SHP77 treated with DMSO at 0.1 percent for 48 hours (cell line): Measurements from ENCODE around the gene RRAGC.
A peak's percentile ranks its signal among the peaks of the same experiment; 100 is the strongest.
"Not testable (repeated sequence)": the region's sequence is repeated elsewhere in the genome, so short reads cannot be mapped to it uniquely, and the experiment has no call there.

Source experiments
- DNase-seq: peaks from one replicate; lab custom pipeline; 2025; lab: John Stamatoyannopoulos, UW

The RRAGC gene

GRCh38 chr1:38852780-38853179 is 6.8 kb downstream of the RRAGC start:
- no peak for DNase-seq

DNA sequence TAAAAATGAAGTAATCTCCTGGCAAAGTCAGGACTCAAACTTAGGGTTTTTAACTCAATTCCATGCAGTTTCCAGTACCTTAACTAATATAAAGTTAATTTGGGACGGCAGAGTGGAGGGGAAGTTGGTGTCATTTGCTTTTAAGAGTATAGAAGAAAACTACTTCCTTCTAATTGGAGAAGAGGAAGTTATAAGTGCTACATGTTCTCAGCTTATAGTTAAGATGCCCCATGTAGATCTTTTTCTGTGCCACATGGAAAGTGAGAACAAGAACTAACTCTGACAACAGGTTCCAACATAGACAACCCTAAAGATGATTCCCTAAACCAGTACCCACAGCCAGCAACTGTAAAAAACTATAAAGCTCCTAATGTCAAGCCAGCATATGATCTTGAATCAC is 11.5 kb downstream of the RRAGC start:
- DNase-seq: no peak

GRCh38 chr1:38846210-38846609 is 13.4 kb downstream of the RRAGC start:
- DNase-seq: no peak

DNA sequence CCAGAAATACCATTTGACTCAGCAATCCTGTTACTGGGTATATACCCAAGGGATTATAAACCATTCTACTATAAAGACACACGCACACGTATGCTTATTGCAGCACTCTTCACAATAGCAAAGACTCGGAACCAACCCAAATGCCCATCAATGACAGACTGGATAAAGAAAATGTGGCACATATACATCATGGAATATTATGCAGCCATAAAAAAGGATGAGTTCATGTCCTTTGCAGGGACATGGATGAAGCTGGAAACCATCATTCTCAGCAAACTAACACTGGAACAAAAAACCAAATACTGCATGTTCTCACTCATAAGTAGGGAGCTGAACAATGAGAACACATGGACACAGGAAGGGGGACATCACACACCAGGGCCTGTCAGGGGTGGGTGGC is 14.5 kb downstream of the RRAGC start:
- DNase-seq: not testable (repeated sequence)

DNA sequence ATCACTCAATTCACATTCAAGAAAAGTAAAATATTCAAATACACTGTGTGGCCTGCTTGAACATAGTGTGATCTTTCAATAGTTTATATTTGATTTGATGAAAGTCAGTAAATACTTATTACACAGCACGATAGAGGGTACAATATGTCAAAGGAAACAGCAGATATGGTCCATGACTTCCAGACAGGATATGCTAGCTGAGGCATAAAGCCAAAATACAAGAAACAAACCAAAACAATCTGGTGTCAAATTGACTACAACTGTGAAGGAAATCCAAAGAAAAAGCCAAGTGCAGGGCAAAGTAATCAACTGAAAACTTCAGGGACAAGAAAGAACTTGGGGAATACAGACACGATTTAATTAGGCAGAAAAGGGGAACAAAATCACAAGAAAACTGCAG is 19.3 kb downstream of the RRAGC start:
- DNase-seq: no peak

DNA sequence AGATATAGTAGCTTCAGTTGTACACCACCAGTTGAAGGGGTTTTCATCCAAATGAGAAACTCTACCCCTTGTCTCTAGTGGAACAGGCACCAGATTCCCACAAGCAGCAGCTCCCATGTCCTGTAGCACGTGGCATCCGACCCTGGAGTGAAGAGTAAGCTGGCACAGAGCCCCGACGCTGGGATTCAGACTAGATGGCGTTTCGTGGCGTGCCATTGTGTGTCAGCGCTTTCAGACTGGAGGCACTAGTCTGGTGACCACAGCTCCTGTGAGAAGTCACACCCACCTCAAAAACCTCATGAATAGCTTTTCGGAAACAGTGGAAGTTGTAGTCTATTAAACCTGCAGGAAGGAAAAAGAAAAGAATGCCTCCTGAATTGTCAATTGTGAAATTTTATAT is 20.2 kb downstream of the RRAGC start:
- DNase-seq: no peak

- DNase-seq: not testable (repeated sequence)
Observed at GRCh38 chr1:38836316-38836715, 23.3 kb downstream of the RRAGC start.

DNA sequence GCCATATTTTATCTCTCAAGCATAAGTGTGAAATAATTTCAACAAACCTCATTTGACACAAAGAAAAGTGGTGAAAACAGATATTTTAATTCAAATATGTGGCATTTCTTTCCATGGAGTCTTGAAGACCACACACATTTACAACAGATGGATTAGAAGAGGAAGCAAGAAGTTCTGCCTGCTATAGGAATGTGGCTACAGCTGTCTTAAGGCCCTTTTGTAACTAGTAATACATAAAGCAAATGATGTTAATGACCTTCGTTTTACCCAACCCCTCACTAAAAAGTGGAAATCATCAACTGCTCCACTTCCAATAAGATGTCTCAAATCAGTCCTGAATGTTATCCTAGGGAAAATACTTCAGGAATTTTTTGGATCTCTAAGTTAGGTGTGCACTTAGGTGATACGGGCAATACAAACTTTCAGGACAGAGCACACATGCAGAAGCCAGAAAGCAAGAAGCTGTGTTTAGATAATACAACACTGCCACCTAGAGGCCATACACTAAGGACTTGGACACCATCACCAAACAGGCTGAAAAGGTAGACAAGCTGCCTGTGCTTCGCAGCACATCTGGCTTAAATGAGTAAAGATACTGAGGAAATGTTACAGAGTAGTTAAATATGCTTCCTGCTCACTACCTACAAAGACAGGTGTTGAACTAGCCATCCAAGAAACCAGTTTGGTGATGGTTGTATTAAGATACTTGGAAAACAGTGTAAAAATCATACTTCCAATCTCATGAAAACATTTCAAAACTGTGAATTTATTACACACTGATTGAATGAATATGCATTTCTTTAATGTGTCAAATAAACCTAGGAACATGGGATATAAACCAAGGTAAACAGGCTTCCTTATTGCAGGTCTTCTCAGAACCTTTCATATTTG is 24.4 kb downstream of the RRAGC start:
- peak; percentile 60 for DNase-seq

DNA sequence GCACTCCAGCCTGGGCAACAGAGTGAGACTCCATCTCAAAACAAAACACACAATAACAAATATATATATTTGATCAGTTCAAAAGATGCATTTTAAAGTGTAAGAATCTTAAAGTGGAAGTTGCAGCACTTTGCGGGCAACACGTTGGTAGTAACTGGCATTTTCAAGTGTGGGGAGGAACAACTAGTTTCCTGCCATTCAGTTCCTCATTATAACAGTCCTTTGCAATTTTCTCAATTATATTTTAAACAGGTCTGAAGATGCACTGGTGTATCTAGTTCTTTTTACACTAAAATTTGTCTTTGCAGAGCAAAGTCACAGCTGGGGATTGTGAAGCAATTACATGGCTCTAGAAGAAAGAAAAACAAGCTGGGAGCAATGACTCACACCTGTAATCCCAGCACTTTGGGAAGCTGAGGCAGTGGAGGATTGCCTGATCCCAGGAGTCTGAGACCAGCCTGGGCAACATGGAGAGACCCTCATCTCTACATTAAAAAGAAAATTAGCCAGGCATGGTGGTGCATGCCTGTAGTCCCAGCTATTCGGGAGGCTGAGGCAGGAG is 25.3 kb downstream of the RRAGC start:
- DNase-seq: no peak

DNA sequence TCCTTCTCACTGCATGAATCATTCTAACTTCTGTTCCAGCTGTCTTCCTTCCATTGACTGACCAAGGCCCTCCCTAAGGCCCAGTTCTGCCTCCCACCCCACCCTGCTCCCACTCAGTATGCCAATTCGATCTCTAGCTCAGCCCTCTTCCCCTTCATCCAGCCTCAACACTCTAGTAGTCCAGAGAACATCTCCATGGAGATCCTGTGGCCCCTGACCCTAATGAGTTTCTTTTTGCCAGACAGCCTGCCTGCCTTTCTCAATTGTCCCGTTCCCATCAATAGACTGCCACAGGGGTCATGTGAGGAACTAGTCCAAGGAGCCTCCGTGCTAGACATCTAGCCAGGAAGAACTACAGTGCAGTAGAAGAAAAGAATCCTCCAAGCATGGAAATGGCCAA is 26.4 kb downstream of the RRAGC start:
- no peak for DNase-seq

DNA sequence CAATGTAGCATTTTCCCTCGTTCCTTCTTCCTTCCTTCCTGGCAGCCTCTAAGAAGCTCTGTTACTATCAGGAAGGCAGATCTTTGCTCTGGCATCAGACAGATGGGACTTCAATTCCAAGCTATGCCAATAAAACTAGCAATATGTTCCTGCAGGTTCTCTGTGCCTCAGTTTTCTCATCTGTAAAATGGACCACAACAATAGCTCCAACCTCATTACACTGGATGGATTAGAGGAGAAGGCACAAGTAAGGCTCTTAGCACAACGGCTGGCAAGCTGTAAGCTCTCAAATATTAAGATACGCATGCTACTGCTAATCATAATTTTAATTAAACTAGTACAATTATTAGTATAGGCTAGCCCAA is 27.2 kb downstream of the RRAGC start:
- no peak for DNase-seq

- DNase-seq: no peak
Observed at GRCh38 chr1:38831731-38832369, 27.7 kb downstream of the RRAGC start.

DNA sequence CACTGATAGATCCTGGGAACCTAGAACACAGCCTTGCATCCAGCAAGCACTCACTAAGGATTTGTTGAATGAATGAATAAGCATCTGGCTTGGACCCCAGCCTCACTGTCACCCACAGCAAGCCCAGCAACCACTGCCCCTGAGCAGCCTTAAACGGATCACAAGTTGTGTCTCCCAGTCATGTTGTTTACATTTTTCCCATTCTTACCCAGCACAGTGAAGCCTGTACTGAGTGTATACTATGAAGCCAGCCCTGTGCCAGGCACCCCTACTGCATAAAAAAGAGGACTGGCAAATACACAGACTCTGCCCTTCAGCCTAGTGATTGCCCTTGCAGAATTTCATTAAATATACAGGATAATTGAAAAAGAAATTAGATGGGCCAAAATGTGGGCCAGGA is 30.2 kb downstream of the RRAGC start:
- DNase-seq: no peak

DNA sequence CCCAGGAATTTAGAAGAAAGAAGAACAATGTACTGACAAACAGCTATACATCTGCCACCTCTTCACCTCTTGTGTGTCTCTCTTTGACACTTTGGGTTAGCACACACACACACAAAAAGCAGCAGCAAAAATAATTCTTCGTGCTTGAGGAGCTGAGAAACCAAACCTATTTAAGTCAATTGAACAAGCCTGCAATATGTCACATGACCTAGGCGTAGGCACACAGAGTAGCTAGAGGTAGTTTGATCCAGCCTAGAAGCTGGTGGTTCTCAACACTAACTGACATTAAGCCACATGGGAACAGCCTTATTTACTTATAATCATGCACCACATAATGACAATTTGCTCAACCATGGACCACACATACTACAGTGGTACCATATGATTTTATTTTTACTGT is 32.3 kb downstream of the RRAGC start:
- DNase-seq: no peak

DNA sequence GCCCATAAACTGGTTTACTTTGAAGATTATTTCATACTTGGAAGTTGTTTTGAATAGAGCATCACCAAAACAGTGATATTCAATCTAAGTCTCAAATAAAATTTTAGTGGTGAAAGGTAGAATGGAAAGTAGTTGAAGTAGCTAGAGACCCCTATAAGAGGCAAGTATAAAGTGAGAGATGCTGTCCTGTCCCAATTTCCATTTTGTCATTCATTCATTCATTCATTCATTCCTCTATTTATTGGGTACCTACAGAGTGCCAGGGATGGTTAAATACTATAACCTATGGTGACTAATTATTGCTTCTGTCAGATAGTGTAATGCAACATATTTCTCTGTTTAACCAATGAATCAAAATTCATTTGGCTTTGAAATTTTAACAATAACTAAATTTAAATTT is 32.7 kb downstream of the RRAGC start:
- no peak for DNase-seq

DNA sequence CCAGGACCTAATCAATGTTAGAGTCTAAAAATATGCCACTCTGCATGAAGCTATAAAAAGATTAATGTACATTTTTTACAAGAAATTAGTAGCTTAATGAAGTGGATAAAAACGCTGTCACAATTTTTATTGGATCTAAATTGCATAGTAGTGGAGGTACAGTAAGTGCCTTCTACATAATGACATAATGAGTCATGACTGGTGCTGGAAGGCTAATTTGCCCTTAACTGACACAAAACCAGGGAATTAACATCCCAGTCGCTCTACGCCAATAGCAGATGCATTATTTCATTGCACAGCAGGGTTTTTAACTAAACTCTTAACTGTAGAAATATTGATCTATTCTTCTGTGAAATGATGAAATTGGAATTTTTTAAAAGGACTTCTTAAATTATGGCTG is 33.3 kb downstream of the RRAGC start:
- no peak for DNase-seq

GRCh38 chr1:38820860-38821259 is 38.7 kb downstream of the RRAGC start:
- DNase-seq: no peak

DNA sequence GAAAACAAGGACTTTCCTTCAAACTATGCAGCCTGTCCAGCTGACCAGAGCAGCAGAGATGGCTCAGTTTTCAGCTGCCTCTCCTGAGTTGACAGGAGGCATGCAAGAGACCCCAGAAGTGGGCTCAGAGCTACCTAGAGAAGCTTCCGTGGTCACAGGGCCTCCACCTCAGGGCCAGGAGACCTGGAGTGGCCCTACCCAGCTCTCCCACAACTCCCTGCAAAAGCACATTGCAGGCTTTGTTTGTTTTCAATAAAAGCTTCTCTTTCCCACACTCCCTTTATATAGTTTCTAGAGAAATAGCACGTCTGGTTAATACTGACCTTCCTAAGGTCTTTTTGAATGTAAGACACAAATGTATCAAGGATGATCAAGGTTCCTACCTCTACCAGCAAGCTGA is 40.1 kb downstream of the RRAGC start:
- no peak for DNase-seq

DNA sequence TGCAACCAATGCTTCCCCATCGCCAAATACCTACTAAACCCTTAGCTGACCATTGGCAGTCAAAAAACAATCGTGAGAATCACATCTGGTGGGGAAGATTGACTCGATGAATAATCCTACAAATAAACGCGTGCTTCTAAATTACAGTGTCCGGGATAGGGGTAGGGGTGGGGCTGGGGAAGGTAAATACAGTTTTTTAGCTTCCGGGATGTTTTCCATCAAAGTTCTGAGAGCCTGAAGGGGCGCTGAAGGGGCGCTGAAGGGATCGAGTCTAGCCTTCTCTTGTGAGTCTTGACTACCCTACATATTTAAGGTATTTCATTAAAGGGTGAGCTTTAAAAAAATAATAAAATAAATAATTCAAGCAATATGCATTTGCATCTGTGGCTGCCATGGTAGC is 40.5 kb downstream of the RRAGC start:
- no peak for DNase-seq

GRCh38 chr1:38818175-38818976 is 41.2 kb downstream of the RRAGC start:
- no peak for DNase-seq

- DNase-seq: no peak
Observed at GRCh38 chr1:38817267-38818174, 42.1 kb downstream of the RRAGC start.
